ENCODE results near the gene TAF15.

TAF15 gene

DNA sequence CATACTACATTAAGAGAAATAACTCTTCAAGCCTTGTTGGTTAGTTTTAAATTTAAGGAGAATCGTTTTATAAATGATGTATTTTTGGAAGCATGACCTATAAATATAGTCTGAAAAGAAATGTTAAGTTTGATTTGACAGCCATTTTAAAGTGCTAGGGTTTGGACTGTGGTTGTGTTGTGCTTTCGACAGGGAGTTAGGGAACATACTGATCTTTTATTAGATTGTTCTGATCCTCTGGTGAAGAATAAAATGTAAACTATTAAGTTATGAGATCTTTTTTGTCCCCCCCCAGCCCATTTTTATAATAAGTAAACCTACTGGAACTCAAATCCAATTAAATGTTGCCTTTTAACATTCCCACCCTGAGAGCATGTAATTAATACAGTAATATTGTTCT, 12.0 kb downstream of the TAF15 start:
- Histone ChIP-seq H3K27ac (ENCODE audit: low read length) (no peak overlapping the region), H3K4me3 (ENCODE audit: low read length) (no peak overlapping the region), H4K20me1 (ENCODE audit: insufficient read depth, low read length) (peaks cover 21% of the 10 kb centered on the region), H3K4me2 (ENCODE audit: low read length) (no peak overlapping the region), H3K9me3 (ENCODE audit: insufficient read depth, low read length) (no peaks in the 10 kb centered on the region), H3K4me1 (ENCODE audit: low read length) (no peaks in the 10 kb centered on the region), H3K79me2 (ENCODE audit: low read length) (peaks cover 52% of the 10 kb centered on the region), H2AFZ (ENCODE audit: low read depth, low read length) (no peak overlapping the region), H3K36me3 (replicated peaks; ENCODE audit: low read depth, low read length) (peaks cover 61% of the 10 kb centered on the region), H3K27me3 (ENCODE audit: low read depth, low read length) (no peaks in the 10 kb centered on the region), H3K9ac (ENCODE audit: low read length) (no peak overlapping the region)
- TF ChIP-seq, protein P1, sequence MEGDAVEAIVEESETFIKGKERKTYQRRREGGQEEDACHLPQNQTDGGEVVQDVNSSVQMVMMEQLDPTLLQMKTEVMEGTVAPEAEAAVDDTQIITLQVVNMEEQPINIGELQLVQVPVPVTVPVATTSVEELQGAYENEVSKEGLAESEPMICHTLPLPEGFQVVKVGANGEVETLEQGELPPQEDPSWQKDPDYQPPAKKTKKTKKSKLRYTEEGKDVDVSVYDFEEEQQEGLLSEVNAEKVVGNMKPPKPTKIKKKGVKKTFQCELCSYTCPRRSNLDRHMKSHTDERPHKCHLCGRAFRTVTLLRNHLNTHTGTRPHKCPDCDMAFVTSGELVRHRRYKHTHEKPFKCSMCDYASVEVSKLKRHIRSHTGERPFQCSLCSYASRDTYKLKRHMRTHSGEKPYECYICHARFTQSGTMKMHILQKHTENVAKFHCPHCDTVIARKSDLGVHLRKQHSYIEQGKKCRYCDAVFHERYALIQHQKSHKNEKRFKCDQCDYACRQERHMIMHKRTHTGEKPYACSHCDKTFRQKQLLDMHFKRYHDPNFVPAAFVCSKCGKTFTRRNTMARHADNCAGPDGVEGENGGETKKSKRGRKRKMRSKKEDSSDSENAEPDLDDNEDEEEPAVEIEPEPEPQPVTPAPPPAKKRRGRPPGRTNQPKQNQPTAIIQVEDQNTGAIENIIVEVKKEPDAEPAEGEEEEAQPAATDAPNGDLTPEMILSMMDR (IDR thresholded peaks at IDR 0.05; ENCODE audit: low read depth, low read length): no peak
- no peak for TF ChIP-seq EZH2phosphoT487 (IDR thresholded peaks at IDR 0.05; ENCODE audit: low read depth)

DNA sequence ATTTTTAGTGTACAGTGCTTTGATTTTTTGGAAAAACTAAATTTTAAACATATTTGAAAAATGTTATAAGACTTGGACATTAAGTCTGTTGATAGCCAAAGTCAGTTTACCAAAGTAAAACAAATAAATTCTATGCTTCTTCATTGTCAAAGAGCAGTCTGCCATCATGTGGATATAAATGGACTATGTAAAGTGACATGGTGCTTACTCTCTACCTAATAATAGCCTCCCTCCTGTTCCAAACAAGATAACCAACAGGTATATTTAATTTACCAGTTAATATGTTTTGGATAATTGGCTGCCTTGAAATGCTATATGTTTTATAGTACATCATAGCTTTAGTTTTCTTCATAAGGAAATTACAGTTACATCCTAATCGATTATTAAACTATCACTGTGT, 15.9 kb downstream of the TAF15 start:
- Histone ChIP-seq H3K9me3 (ENCODE audit: insufficient read depth, low read length) (no peaks in the 10 kb centered on the region), H3K4me3 (ENCODE audit: low read length) (no peak overlapping the region), H3K27ac (ENCODE audit: low read length) (no peak overlapping the region), H3K79me2 (ENCODE audit: low read length) (peaks cover 17% of the 10 kb centered on the region), H3K4me2 (ENCODE audit: low read length) (no peak overlapping the region), H3K9ac (ENCODE audit: low read length) (no peak overlapping the region), H3K4me1 (ENCODE audit: low read length) (no peaks in the 10 kb centered on the region), H4K20me1 (ENCODE audit: insufficient read depth, low read length) (no peaks in the 10 kb centered on the region), H3K36me3 (replicated peaks; ENCODE audit: low read depth, low read length) (peaks cover 58% of the 10 kb centered on the region), H2AFZ (ENCODE audit: low read depth, low read length) (no peak overlapping the region), H3K27me3 (ENCODE audit: low read depth, low read length) (no peaks in the 10 kb centered on the region)
- TF ChIP-seq, protein P1 (IDR thresholded peaks at IDR 0.05; ENCODE audit: low read depth, low read length): no peak
- no peak for TF ChIP-seq EZH2phosphoT487 (IDR thresholded peaks at IDR 0.05; ENCODE audit: low read depth)

DNA sequence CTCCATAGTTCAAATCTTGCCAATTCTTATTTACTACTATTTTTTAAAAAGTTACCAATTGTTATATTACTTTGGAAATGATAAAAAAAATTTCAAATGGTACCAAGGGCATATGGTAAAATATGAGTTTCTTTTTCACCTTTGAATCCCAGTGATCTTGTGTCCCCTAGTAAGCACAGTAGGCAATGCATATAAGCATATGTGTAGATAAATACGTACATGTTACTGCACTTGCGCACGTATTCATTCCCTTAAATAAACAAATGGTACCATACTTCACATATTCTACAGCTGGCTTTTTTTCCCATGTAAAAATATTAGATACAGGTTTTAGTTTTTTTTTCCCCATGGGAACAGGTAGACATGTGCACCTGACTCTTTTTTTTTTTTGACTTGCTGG, 31.8 kb downstream of the TAF15 start:
- Histone ChIP-seq H3K4me1 (ENCODE audit: low read length) (no peaks in the 10 kb centered on the region), H3K9ac (ENCODE audit: low read length) (no peak overlapping the region), H3K27ac (ENCODE audit: low read length) (no peak overlapping the region), H4K20me1 (ENCODE audit: insufficient read depth, low read length) (no peaks in the 10 kb centered on the region), H3K4me2 (ENCODE audit: low read length) (no peak overlapping the region), H3K4me3 (ENCODE audit: low read length) (no peak overlapping the region), H3K9me3 (ENCODE audit: insufficient read depth, low read length) (no peaks in the 10 kb centered on the region), H2AFZ (ENCODE audit: low read depth, low read length) (no peak overlapping the region), H3K36me3 (replicated peaks; ENCODE audit: low read depth, low read length) (peaks cover 68% of the 10 kb centered on the region), H3K27me3 (ENCODE audit: low read depth, low read length) (no peaks in the 10 kb centered on the region), H3K79me2 (ENCODE audit: low read length) (no peaks in the 10 kb centered on the region)
- TF ChIP-seq, protein P1 (IDR thresholded peaks at IDR 0.05; ENCODE audit: low read depth, low read length): no peak
- no peak for TF ChIP-seq EZH2phosphoT487 (IDR thresholded peaks at IDR 0.05; ENCODE audit: low read depth)

DNA sequence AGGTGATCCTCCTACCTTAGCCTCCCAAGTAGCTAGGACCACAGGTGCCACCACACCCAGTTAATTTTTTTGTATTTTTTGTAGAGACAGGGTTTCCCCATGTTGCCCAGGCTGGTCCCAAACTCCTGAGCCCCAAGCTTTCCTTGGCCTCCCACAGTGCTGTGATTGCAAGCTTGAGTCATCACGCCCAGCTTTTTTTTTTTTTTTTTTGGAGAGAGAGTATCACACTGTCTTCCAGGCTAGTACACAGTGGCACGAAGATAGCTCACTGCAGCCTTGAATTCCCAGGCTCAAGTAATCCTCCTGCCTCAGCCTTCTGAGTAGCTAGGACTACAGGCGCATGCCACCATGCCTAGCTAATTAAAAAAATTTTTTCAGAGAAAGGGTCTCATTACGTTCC, 32.2 kb downstream of the TAF15 start:
- Histone ChIP-seq H3K79me2 (ENCODE audit: low read length) (no peaks in the 10 kb centered on the region), H3K4me1 (ENCODE audit: low read length) (no peaks in the 10 kb centered on the region), H3K36me3 (replicated peaks; ENCODE audit: low read depth, low read length) (peaks cover 68% of the 10 kb centered on the region), H4K20me1 (ENCODE audit: insufficient read depth, low read length) (no peaks in the 10 kb centered on the region), H3K4me3 (ENCODE audit: low read length) (no peak overlapping the region), H3K9ac (ENCODE audit: low read length) (no peak overlapping the region), H3K27ac (ENCODE audit: low read length) (no peak overlapping the region), H3K9me3 (ENCODE audit: insufficient read depth, low read length) (no peaks in the 10 kb centered on the region), H3K4me2 (ENCODE audit: low read length) (no peak overlapping the region), H2AFZ (ENCODE audit: low read depth, low read length) (no peak overlapping the region), H3K27me3 (ENCODE audit: low read depth, low read length) (no peaks in the 10 kb centered on the region)
- TF ChIP-seq, protein P1 (IDR thresholded peaks at IDR 0.05; ENCODE audit: low read depth, low read length): no peak
- no peak for TF ChIP-seq EZH2phosphoT487 (IDR thresholded peaks at IDR 0.05; ENCODE audit: low read depth)

All from OCI-LY3 (cell line).